Measurements from ENCODE around the gene DDX24. TPM values are rescaled to one million over a fixed set of nuclear protein-coding genes. Genes with fewer than 3 reads are reported as not detected.
A peak's percentile ranks its signal among the peaks of the same experiment; 100 is the strongest.
"Not testable (repeated sequence)": the region's sequence is repeated elsewhere in the genome, so short reads cannot be mapped to it uniquely, and the experiment has no call there.

DDX24 gene
- total RNA-seq, 2 experiments from 2014 or later: 187 to 211 TPM

DNA sequence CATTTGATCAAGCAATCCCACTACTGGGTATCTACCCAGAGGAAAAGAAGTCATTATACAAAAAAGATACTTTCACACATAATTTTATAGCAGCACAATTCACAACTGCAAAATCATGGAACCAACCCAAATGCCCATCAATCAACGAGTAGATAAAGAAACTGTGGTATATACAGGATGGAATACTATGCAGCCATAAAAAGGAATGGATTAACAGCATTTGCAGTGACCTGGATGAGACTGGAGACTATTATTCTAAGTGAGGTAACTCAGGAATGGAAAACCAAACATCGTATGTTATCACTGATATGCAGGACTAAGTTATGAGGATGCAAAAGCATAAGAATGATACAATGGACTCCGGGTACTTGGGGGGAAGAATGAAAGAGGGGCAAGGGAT, 8.9 kb downstream of the DDX24 start:
- H3K27me3 Mint-ChIP-seq, H3K4me3 Mint-ChIP-seq, POLR2A ChIA-PET, DNase-seq, CTCF ChIA-PET, H3K27ac Mint-ChIP-seq: not testable (repeated sequence)
- Mint-ChIP-seq H3K9me3 (peaks cover 57% of the 10 kb centered on the region), H3K4me1 (peaks cover 48% of the 10 kb centered on the region), H3K36me3 (ENCODE audit: low read depth) (peaks cover 83% of the 10 kb centered on the region)

DNA sequence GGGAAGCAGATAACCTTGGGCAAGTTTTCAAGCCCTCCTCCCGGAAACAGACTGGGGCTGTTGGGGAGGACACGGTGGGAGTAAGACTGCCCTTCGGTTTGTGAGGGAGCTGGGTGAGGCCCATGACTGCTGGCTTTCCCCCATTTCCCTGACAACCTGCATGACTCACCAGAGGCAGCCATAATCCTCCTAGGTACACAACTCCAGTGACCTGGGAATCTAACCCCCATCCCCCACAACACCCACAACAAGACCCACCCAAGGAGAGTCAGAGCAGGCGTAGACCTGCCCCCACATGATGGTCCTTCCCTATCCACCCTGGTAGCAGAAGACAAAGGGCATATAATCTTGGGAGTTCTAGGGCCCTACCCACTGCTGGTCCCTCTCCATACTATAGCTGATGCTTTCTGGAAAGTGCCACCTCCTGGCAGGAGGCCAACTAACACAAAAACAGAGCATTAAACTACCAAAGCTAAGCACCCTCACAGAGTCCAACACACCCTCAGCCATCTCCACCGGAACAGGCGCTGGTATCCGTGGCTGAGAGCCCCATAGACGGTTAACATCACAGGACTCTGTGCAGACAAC, 14.8 kb downstream of the DDX24 start:
- no peak overlapping the region for H3K27ac Mint-ChIP-seq
- peaks cover 52% of the 10 kb centered on the region for H3K4me1 Mint-ChIP-seq
- H3K4me3 Mint-ChIP-seq: no peak overlapping the region
- peaks cover 84% of the 10 kb centered on the region for H3K36me3 Mint-ChIP-seq (ENCODE audit: low read depth)
- CTCF ChIA-PET: interaction anchor here (1.1 to 3.8 kb wide), 3 partner anchors 8 to 30 kb away, joined by 3 to 15 read pairs (median 5); no protein-coding TSS in a partner anchor
- no peak for DNase-seq
- H3K27me3 Mint-ChIP-seq: no peaks in the 10 kb centered on the region
- peaks cover 45% of the 10 kb centered on the region for H3K9me3 Mint-ChIP-seq
- POLR2A ChIA-PET: no interaction called here

DNA sequence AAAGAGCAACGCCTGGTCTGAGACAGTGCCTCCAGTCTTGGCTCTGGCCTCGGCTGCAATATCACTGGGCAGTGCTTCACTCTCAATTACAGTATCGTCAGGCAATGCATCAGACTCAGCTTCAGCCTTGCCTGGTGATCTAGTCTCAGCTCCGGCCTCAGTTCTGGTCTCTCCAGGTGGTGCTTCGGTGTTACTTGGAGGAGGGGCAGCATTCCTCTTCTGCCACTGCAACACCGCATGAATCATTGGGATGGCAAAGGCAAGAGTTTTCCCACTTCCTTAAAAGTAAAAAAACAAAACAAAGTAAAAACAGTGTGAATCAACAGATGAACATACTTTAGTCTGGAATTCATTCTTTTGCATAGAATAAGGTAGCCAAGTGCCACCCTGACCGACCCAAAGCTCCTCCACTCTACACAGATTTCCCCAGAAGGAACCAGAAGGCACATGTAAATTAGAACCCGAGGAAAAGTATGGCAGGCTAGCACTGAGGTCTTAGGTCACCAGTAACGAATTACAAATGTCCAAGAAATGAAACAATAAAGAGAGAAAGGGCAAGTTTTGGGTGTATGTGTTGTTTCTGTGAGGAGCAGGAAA, 18.6 kb downstream of the DDX24 start:
- H3K27me3 Mint-ChIP-seq: no peaks in the 10 kb centered on the region
- peaks cover 12% of the 10 kb centered on the region for H3K9me3 Mint-ChIP-seq
- POLR2A ChIA-PET: no interaction called here
- CTCF ChIA-PET: interaction anchor here (1.3 kb wide), 1 partner anchor 74 kb away, joined by 4 read pairs; no protein-coding TSS in a partner anchor
- H3K27ac Mint-ChIP-seq: no peak overlapping the region
- peaks cover 74% of the 10 kb centered on the region for H3K36me3 Mint-ChIP-seq (ENCODE audit: low read depth)
- H3K4me3 Mint-ChIP-seq: no peak overlapping the region
- H3K4me1 Mint-ChIP-seq: peaks cover 43% of the 10 kb centered on the region
- no peak for DNase-seq

DNA sequence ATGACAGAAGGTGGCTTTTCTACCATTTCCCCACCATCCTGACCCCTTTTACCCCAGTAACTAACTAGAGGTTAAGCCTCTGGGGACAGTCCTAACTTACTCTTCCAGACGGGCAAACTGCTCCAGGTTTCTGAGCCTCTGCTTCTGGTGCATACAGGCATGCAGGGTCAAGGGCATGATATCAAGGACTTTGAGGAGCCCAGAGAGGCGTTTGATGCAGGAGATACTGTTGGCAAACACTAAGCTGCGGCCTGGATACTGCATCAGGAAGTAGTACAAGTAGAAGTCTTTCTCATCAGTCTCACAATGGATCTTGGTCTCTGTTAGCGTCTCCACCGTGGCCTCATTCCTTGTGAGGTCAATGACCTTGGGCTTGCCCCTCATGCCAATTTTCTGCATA, 21.0 kb downstream of the DDX24 start:
- Mint-ChIP-seq H3K27me3 (no peaks in the 10 kb centered on the region), H3K36me3 (ENCODE audit: low read depth) (peaks cover 79% of the 10 kb centered on the region), H3K27ac (no peak overlapping the region), H3K9me3 (no peaks in the 10 kb centered on the region), H3K4me3 (no peak overlapping the region), H3K4me1 (peaks cover 52% of the 10 kb centered on the region)
- DNase-seq: no peak
- ChIA-PET CTCF (interaction anchor here (1.2 to 4.0 kb wide), 3 partner anchors 8 to 88 kb away, joined by 3 to 15 read pairs (median 3); no protein-coding TSS in a partner anchor), POLR2A (no interaction called here)

DNA sequence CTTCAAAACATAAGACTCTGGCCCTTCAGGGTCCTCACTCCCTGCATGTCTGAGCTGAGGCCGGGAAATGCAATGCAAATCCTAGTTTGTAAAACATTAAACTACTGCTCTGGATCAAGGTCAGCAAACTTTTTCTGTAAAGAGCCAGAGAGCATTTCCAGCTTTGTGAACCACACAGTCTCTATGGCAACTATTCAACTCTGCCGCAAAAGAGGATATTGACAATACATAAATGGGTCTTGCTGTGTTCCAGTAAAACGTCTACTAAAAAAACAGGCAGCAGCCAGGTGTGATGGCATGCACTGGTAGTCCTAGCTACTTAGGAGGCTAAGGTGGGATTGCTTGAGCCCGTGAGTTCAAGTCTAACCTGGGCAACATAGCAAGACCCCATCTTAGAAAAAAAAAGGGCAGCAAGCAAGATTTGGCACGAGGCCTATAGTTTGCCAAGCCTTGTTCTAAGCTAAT, 22.3 kb downstream of the DDX24 start:
- ChIA-PET CTCF (interaction anchor here (0.6 to 4.0 kb wide), 4 partner anchors 9 to 1112 kb away, joined by 3 to 15 read pairs (median 3); no protein-coding TSS in a partner anchor), POLR2A (no interaction called here)
- no peak for DNase-seq
- H3K27ac Mint-ChIP-seq: peak overlapping the region; percentile 39
- no peaks in the 10 kb centered on the region for H3K9me3 Mint-ChIP-seq
- no peaks in the 10 kb centered on the region for H3K27me3 Mint-ChIP-seq
- no peak overlapping the region for H3K4me3 Mint-ChIP-seq
- H3K36me3 Mint-ChIP-seq (ENCODE audit: low read depth): peaks cover 85% of the 10 kb centered on the region
- peaks cover 60% of the 10 kb centered on the region for H3K4me1 Mint-ChIP-seq

DNA sequence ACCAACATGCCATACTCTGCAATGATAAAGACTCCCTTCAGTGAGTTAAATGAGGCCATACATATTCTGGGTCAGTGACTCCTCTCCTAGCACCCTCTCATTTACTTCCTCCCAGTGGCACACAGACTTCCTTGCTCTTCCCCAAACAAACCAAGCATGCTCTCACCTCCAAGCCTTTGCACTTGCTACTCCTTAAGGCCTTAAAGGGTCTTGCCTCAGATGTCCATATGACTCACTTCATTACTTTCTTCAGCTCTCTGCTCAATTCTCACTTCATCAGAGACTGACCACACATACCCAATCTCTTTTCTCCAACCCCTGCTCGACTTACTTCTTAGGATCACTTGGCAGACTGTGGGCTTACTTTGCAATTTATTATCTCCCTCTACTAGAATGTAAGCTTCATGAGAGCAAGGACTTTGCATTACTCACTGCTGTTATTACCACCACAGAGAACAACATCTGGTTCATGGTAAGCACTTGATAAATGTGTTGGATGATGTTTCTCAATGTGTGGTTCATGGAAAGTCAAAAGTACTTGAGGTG, 22.8 kb downstream of the DDX24 start:
- Mint-ChIP-seq H3K4me1 (peaks cover 59% of the 10 kb centered on the region), H3K36me3 (ENCODE audit: low read depth) (peaks cover 83% of the 10 kb centered on the region), H3K4me3 (no peak overlapping the region), H3K27ac (peak overlapping the region; percentile 39), H3K27me3 (no peaks in the 10 kb centered on the region), H3K9me3 (no peaks in the 10 kb centered on the region)
- ChIA-PET POLR2A (no interaction called here), CTCF (interaction anchor here (1.1 to 4.0 kb wide), 5 partner anchors 10 to 118 kb away, joined by 3 to 15 read pairs (median 5); no protein-coding TSS in a partner anchor)
- DNase-seq: no peak

DNA sequence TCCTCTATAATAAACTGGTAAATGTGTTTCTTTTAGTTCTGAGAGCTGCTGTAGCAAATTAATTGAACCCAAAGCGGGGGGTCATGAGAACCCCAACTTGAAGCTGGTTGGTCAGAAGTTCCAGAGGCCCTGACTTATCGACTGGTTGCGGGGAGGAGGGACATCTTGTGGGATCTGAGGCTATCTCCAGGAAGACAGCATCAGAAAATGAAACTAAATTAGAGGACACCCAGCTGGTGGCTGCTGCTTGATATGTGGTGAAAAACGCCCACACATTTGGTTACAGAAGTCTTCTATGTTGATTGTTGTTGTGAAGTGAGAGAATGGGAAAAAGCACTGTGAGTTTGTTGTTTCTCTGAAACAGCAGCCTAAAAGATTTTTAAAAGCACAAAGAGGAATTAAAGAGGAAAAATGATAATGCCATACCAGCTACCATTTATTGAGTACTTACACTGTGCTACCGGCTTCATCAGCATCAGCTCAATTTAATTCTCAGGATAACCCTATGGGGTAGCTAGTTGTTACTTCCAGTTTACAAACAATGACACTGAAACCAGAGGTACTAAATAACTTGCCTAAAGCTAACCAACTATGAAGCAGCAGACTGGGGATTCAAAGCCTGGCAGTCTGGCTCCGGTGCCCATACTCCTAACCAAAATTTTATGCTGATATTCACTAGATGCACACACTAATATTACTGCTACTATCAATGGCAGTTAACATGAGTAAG, 24.3 kb downstream of the DDX24 start:
- peak; percentile 45 for DNase-seq
- peaks cover 67% of the 10 kb centered on the region for H3K4me1 Mint-ChIP-seq
- H3K9me3 Mint-ChIP-seq: no peaks in the 10 kb centered on the region
- H3K4me3 Mint-ChIP-seq: peak overlapping the region; percentile 19
- H3K36me3 Mint-ChIP-seq (ENCODE audit: low read depth): peaks cover 85% of the 10 kb centered on the region
- peak overlapping the region; percentile 80 for H3K27ac Mint-ChIP-seq
- ChIA-PET POLR2A (no interaction called here), CTCF (interaction anchor here (1.0 to 4.0 kb wide), 5 partner anchors 11 to 122 kb away, joined by 3 to 15 read pairs (median 5); no protein-coding TSS in a partner anchor)
- no peaks in the 10 kb centered on the region for H3K27me3 Mint-ChIP-seq

DNA sequence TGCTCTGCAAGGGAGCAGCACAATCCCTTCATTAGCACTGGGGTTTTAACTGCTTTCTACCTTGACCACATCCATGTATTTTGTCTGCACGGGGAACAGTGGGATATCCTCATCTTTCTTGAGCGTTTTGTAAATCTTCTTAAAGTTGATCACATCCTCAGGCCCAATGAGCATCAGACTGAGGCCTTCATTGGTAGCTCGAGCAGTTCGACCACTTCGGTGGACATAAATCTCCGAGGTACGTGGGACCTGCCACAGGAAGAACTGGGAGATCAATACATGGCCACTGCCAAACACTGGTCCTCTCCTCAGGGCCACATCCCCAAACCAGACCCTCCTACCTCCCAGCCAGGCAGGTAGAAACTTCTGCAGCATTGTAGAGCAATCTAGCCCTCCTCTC, 26.1 kb downstream of the DDX24 start:
- Mint-ChIP-seq H3K4me1 (peaks cover 67% of the 10 kb centered on the region), H3K27ac (peak overlapping the region; percentile 80), H3K27me3 (no peaks in the 10 kb centered on the region), H3K36me3 (ENCODE audit: low read depth) (peaks cover 82% of the 10 kb centered on the region), H3K9me3 (no peaks in the 10 kb centered on the region), H3K4me3 (no peak overlapping the region)
- ChIA-PET POLR2A (no interaction called here), CTCF (no interaction called here)
- no peak for DNase-seq

DNA sequence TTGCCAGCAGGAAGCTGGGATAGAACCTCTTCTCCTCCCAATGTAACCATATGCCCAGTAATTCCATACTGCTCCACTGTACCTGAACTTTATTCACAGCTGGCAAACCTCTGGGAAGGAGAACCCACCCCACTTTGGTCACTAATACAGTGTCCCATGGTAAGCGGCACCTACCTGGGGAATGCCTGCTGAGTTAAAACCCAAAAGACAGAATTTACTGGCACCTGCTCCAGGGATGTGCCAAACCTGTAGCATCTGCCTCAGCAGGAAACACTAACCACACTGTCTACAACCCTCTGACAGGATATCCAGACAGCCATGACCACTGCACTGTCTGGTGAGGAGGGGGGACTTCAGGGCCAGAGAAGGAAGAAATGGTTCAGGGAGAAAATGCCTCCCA, 26.6 kb downstream of the DDX24 start:
- no peak overlapping the region for H3K4me3 Mint-ChIP-seq
- H3K27me3 Mint-ChIP-seq: no peaks in the 10 kb centered on the region
- H3K27ac Mint-ChIP-seq: no peak overlapping the region
- H3K36me3 Mint-ChIP-seq (ENCODE audit: low read depth): peaks cover 83% of the 10 kb centered on the region
- POLR2A ChIA-PET: no interaction called here
- peaks cover 67% of the 10 kb centered on the region for H3K4me1 Mint-ChIP-seq
- CTCF ChIA-PET: interaction anchor here (0.8 to 1.1 kb wide), 3 partner anchors 18 to 82 kb away, joined by 3 to 4 read pairs (median 3); partner anchors contain the start of gene OTUB2
- H3K9me3 Mint-ChIP-seq: no peaks in the 10 kb centered on the region
- no peak for DNase-seq

DNA sequence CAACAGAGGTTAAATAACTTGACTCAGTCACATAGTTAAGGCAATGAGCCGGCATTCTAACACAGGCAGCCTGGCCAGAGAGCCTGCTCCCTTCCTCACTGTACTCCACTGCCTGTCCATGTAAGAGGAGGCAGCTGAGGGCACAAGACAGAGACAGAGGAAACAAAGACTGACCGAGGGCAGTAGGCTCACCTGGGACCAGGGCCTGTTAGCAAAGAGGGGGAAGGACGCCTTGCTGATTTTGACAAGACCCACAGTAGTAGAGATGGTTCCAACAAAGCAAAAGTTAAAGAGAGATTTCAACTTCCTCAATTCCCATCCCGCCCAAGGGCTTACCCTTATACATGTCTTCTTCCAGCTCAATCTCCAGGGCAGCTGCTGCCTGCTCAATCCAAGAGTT, 28.3 kb downstream of the DDX24 start:
- Mint-ChIP-seq H3K4me3 (no peak overlapping the region), H3K36me3 (ENCODE audit: low read depth) (peaks cover 75% of the 10 kb centered on the region), H3K4me1 (peaks cover 51% of the 10 kb centered on the region), H3K27ac (peak overlapping the region; percentile 21), H3K27me3 (no peaks in the 10 kb centered on the region), H3K9me3 (no peaks in the 10 kb centered on the region)
- ChIA-PET POLR2A (interaction anchor here (0.6 kb wide), 1 partner anchor 97 kb away, joined by 3 read pairs; no protein-coding TSS in a partner anchor), CTCF (interaction anchor here (1.2 to 2.7 kb wide), 5 partner anchors 17 to 113 kb away, joined by 3 to 14 read pairs (median 6); no protein-coding TSS in a partner anchor)
- no peak for DNase-seq

DNA sequence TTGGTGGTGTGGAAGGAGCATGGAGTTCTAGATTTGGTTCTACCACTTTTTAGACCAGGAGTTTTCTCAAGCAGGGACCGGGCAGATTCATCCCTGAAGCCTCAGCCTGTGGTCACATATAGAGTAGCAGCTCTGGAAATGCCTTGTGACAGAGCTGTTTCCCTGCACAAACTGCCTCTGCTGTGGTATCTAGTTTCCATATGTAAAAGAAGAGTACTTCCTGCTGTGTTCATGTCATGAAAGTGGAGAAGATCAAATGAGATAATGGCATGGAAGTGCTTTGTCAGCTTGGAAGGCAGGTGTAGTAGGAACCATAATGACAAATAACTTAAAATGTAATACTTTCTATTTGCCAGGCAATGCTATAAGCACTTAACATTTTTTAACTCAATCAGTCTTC, 28.8 kb downstream of the DDX24 start:
- Mint-ChIP-seq H3K27ac (peak overlapping the region; percentile 21), H3K27me3 (no peaks in the 10 kb centered on the region), H3K9me3 (no peaks in the 10 kb centered on the region), H3K4me3 (no peak overlapping the region), H3K4me1 (peaks cover 47% of the 10 kb centered on the region), H3K36me3 (ENCODE audit: low read depth) (peaks cover 73% of the 10 kb centered on the region)
- POLR2A ChIA-PET: no interaction called here
- no peak for DNase-seq
- CTCF ChIA-PET: interaction anchor here (0.8 to 2.7 kb wide), 6 partner anchors 16 to 127 kb away, joined by 3 to 14 read pairs (median 5); no protein-coding TSS in a partner anchor

DNA sequence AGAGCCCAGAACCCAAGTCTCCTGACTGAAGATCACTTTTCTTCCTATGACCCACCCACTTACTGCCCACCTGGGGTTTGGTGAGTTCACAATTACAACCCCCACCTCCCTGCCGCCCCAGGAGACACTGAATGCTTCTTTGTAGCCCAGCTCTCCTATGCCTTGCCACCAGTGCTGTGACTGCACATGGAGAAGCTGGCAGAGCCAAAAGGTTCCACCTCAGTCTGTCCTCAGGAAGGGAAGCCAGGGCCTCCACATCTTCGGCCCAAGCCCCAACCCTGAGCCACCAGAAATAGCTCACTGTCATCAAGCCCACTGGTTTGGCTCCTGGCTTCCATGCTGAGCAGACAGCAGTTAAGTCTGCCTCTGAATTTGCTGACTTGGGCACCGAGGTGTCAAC, 29.2 kb downstream of the DDX24 start:
- peaks cover 42% of the 10 kb centered on the region for H3K4me1 Mint-ChIP-seq
- H3K27me3 Mint-ChIP-seq: no peaks in the 10 kb centered on the region
- no peak overlapping the region for H3K4me3 Mint-ChIP-seq
- H3K36me3 Mint-ChIP-seq (ENCODE audit: low read depth): peaks cover 72% of the 10 kb centered on the region
- CTCF ChIA-PET: interaction anchor here (0.8 to 2.7 kb wide), 7 partner anchors 15 to 127 kb away, joined by 3 to 14 read pairs (median 5); no protein-coding TSS in a partner anchor
- POLR2A ChIA-PET: no interaction called here
- peak overlapping the region; percentile 43 for H3K27ac Mint-ChIP-seq
- no peak for DNase-seq
- H3K9me3 Mint-ChIP-seq: no peaks in the 10 kb centered on the region
